Frontal cortex (tissue), 4 donors: ENCODE measurements around the gene SF3B6. TPM values are rescaled to one million over a fixed set of nuclear protein-coding genes. Genes with fewer than 3 reads are reported as not detected.

Experiments used
- DNase-seq, 2 donors: peaks; one replicate each; pipeline ENCODE4 v3.0.0; 2012; ENCODE audit warnings: low spot score in 2 of 2
- FAIRE-seq: peaks from 2 replicates; lab custom pipeline; 2012; peaks lifted over from hg19 to GRCh38; lab: Jason Lieb, UNC
- small RNA-seq: library from RNA; depleted of rRNA; stranded (forward); fragments of <200 nt; gene quantifications from one replicate; pipeline ENCODE3, GENCODE V24; 2014
- total RNA-seq: library from RNA; depleted of rRNA; stranded (reverse); fragments of >200 nt; gene quantifications from one replicate; pipeline ENCODE4 v1.2.3, GENCODE V29; 2014
- donor health status: control.
- donor health status: control.
- donor health status: control.

The SF3B6 gene
- total RNA-seq, 1 donor from 2014 or later, result 125 TPM

DNA sequence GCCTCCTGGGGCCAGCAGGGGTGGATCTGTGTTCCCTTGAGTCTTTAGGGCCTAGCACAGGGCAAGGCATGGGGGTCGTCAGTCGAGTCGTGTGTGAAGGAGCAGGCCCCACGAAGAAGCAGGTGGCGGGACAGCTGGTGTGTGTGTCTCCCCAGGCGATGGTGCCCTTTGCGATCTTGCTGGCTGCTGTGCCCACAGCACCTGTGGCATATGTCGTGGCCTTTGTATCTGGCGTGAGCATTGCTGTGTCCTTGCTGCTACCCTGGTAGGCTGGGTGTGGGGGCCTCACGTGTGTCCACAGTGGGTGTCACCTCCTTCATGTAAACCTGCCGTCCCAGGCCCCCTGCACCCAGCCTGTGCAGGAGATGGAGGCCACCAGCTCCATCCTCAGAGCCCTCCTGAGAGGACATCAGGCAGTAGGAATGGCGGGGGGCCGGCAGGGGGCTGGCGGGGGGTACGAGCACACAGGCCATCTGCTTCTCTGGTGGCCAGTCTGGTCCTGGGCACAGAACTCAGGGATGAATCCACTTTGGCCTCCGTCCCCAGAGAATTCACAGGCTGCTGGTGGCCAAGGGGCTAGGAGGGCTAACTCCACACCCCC, 53.1 kb downstream of the SF3B6 start:
- FAIRE-seq, result no peak
- DNase-seq, result no peak

DNA sequence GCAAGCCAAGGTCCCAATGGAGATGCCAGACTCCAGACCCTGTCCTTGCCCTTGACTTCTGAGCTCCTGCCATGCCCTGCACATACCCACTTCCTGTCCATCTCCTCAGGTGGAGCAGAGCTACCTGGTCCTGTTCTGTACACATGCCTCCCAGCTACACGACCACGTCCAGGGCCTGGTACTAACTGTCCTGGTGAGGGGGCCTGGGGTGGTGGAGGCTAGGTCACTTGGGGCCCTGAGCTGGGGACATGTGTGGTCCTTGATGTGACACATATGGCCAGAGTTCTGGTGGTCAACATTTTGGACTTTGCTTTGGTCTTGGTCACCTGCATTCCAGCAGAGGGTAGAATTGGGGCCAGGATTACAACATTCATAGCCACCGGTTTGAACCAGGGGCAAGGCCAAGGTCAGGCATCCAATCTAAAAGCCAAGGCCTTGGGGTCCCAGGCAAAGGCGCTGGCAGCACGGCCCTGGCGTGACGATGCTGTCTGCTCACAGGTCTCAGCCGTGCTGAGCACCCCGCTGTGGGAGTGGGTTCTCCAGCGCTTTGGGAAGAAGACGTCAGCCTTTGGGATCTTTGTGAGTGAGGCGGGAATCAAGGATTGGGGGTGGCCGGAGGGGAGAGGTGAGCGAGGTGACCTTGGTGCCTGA, 53.7 kb downstream of the SF3B6 start:
- DNase-seq (no peak), FAIRE-seq (no peak)

- DNase-seq, result no peak
Observed at GRCh38 chr2:24021122-24021998, 54.8 kb downstream of the SF3B6 start.

DNA sequence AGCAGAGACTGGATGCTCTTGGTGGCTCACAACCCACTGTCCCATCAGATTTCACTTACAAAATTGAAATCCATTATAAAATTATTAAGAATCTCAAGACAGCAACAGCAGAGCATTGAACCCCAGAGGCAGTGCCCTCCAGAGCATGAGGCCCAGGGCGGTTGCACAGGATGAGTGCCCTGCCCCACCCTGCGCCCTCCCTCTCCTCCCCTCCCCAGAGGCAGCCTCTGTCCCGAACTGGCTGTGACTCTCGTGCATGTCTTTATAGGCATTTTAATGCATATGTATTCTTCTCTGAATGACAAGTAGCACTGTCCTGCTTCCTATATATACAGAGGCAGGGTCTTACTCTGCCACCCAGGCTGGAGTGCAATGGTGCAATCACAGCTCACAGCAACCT, 55.9 kb downstream of the SF3B6 start:
- no peak for FAIRE-seq
- no peak for DNase-seq

More at GRCh38 chr2:24021122-24021998, 54.8 kb downstream of the SF3B6 start:
- no peak for FAIRE-seq

- FAIRE-seq (no peak), DNase-seq (no peak)
Observed at GRCh38 chr2:24019729-24020128, 56.4 kb downstream of the SF3B6 start.

DNA sequence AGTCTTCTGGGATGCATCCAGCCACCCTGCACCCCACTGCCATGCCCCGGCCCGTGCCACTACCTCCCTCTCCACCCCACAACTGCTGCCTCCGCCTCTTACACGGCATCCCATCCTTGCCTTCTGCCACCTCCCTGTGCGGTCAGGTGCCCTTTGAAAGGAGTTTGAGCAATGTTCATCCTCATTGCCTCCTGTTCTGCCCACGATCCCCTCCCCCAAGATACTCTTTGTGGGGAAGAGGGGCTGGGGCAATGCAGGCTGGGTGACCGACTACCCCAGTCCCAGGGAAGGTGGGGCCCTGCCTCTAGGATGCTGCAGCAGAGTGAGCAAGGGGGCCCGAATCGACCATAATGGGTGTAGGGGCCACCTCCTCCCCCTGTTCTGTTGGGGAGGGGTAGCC, 57.9 kb downstream of the SF3B6 start:
- DNase-seq (no peak), FAIRE-seq (no peak)

DNA sequence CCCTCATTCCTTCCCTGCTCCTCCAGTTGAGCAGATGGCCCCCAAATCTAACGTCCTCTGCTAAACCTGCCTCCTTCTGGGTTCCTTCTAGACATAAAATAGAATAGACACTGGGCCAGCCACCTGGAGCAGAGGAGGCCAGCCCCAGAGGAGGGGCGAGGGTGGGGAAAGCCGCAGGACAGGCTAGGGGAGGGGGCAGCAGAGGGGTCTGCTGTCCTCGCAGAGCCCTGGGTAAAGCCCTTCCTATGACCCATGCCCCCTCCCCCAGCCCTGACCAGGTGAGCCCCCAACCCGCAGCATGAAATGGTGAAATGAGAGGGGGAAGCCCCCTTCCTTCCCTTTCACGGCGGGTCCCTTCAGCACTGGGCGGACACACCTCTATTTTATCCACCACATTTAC, 58.4 kb downstream of the SF3B6 start:
- DNase-seq (no peak), FAIRE-seq (no peak)

Small RNAs within 50 kb of the gene (small RNA-seq; reads per million reads assigned to genes)
- not detected for gene RNU6-370P

Other genes starting within 250 kb of the SF3B6 start
- gene ATAD2B, start 149.2 kb downstream of the SF3B6 start, total RNA-seq, result 55.0 TPM
- 64.8 TPM for gene UBXN2A, start 135.9 kb downstream of the SF3B6 start, total RNA-seq
- 0.41 TPM for gene MFSD2B, start 66.2 kb downstream of the SF3B6 start, total RNA-seq
- 27.3 TPM for gene WDCP, start 28.9 kb downstream of the SF3B6 start, total RNA-seq
- gene FKBP1B, start 26.6 kb downstream of the SF3B6 start, total RNA-seq, result 73.8 TPM
- 15.5 TPM for gene TP53I3, start 8.5 kb upstream of the SF3B6 start, total RNA-seq
- gene PFN4, start 47.0 kb upstream of the SF3B6 start, total RNA-seq, result not detected
- gene FAM228B, start 47.1 kb upstream of the SF3B6 start, total RNA-seq, result 127 TPM
- 3.3 TPM for gene FAM228A, start 98.7 kb upstream of the SF3B6 start, total RNA-seq